EL (cell line): ENCODE measurements around the gene NBDY.
A peak's percentile ranks its signal among the peaks of the same experiment; 100 is the strongest.
"Not testable (repeated sequence)": the region's sequence is repeated elsewhere in the genome, so short reads cannot be mapped to it uniquely, and the experiment has no call there.

Experiments
- DNase-seq: peaks from one replicate; pipeline ENCODE4 v3.0.0-alpha.2; 2016

Gene NBDY

GRCh38 chrX:56802921-56803849 is 74.1 kb downstream of the NBDY start:
- no peak for DNase-seq

- DNase-seq: no peak
These were observed 75.0 kb downstream of the NBDY start for GRCh38 chrX:56803850-56804681.

- no peak for DNase-seq
These were observed 75.8 kb downstream of the NBDY start for GRCh38 chrX:56804867-56805266.

GRCh38 chrX:56805399-56805798 is 76.4 kb downstream of the NBDY start:
- no peak for DNase-seq

GRCh38 chrX:56806176-56806575 is 77.1 kb downstream of the NBDY start:
- not testable (repeated sequence) for DNase-seq

- no peak for DNase-seq
These were observed 82.6 kb downstream of the NBDY start for GRCh38 chrX:56811599-56811998.

GRCh38 chrX:56812515-56813105 is 83.6 kb downstream of the NBDY start:
- no peak for DNase-seq

- DNase-seq: peak; percentile 64
These were observed 84.3 kb downstream of the NBDY start for GRCh38 chrX:56813318-56813837.

- no peak for DNase-seq
These were observed 88.1 kb downstream of the NBDY start for GRCh38 chrX:56817179-56817578.

GRCh38 chrX:56826020-56826419 is 97.0 kb downstream of the NBDY start:
- no peak for DNase-seq

- no peak for DNase-seq
These were observed 104.6 kb downstream of the NBDY start for GRCh38 chrX:56833626-56834025.

GRCh38 chrX:56853436-56853835 is 124.4 kb downstream of the NBDY start:
- no peak for DNase-seq

- no peak for DNase-seq
These were observed 128.0 kb downstream of the NBDY start for GRCh38 chrX:56857042-56857441.

- no peak for DNase-seq
These were observed 131.8 kb downstream of the NBDY start for GRCh38 chrX:56860888-56861287.
